Esophagus squamous epithelium (tissue), 4 donors: ENCODE measurements around the gene SIK3.

Experiments
- CTCF ChIP-seq, 6 experiments: fragments of 450-650 bp in 4 of 6; fragments of 200-600 bp in 2 of 6; sonication (generic) in 2 of 6; IDR thresholded peaks; one replicate each; pipeline ENCODE4 v1.5.1; 2016 to 2019; ENCODE audit warnings: antibody characterized with exemption in 6 of 6, mild to moderate bottlenecking in 4 of 6, moderate library complexity in 4 of 6
- POLR2A ChIP-seq, 4 donors: fragments of 450-650 bp; IDR thresholded peaks; one replicate each; pipeline ENCODE4 v1.6.1; 2017; ENCODE audit warnings: antibody characterized with exemption in 4 of 4, mild to moderate bottlenecking in 4 of 4, moderate library complexity in 3 of 4

DNA sequence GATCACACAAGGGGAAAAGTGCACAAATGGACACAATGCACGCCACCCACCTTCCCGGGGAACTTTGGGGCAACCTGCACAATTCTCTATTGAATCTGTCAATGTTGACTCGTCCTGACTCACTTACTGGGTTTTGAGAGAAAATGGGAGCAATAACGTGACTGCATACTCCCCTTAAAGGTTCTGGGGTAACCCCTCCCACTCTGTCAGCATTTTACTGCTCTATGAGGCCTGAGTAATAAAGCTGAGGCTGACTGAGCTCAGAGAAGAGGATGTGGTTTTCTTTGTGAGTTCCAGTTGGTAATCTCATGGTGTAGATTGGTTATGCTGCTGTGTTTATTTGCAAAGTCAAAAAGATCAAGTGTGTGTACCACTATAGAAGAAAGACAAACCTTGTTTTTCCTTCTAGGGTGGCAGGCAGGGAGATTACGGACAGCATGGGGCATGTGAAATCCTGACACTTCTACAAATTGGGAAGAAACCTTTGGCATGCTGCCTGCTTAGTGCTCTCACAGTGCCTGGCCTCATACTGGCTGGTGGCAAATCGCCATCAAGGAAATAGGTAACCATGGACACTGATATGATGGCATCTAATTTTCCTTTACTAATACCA lies 244.7 kb downstream of the SIK3 start:
- TF ChIP-seq CTCF (IDR thresholded peaks at IDR 0.05) (no peak), POLR2A (IDR thresholded peaks at IDR 0.05) (no peak)
